MV-4-11 (cell line): ENCODE results near the gene PPP2R5E.
"Not testable (repeated sequence)": the region's sequence is repeated elsewhere in the genome, so short reads cannot be mapped to it uniquely, and the experiment has no call there.

Experiments
- DNase-seq: peaks from one replicate; lab custom pipeline; 2025; lab: John Stamatoyannopoulos, UW

The PPP2R5E gene

DNA sequence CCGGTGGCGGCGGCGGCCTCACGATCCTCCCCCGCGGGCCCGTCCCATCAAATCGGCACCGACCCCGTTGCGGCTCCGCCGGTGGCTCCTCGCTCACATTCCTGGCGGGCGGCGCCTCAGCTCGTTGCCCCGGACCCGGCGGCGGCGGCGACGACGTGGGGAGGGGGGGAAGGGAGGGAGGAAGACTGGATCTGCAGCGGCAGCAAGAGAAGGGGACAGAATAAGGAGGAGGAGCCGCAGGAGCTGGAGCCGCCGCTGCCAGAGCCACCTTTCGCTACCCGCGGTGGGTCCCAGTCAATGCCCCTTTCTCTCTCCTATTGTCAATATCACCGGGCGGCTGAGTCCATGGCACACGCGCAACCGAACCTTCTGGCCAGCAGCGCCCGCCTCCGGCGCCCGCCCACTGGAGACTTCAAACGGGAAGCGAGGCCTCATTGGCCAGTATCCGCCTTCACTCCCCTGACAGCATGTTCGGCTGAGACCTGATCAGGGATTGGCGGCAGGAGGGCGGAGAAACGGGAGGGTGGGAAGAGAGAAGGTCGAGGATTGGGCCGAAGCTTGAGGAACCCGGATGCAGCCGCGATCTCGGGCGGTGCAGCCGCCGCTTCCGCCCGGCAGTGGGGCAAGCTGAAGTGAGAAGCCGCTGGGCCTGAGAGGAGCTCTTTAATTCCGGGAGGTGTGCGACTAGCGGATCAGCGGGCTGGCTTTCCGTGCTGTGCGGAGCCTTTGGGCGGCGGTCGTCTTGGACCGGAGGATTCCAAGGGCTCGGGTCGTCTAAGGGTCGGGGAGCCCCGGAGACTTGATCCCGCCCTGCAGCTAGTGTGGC lies at the start of gene PPP2R5E:
TSS of gene PPP2R5E (minus strand) at position 378 of the 826 bp plus-strand sequence. CDS start 3,692 bp downstream, outside the sequence.
- DNase-seq: peak; percentile 98

DNA sequence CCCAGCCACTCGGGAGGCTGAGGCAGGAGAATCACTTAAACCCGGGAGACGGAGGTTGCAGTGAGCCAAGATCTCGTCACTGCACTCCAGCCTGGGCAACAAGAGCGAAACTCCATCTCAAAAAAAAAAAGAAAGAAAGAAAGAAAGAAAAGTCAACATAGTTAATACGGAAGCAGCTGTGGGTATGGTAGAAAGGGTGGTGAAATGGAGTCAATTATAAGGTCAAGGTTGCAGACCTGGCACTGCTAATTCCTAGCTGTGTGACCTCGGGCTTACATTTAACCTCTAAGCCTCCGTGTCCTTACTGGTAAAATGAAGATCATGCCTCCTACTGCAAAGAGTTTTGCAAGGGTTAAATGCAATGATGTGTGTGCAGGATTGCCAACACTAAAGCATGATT lies 39.9 kb upstream of the PPP2R5E start:
- DNase-seq: not testable (repeated sequence)

DNA sequence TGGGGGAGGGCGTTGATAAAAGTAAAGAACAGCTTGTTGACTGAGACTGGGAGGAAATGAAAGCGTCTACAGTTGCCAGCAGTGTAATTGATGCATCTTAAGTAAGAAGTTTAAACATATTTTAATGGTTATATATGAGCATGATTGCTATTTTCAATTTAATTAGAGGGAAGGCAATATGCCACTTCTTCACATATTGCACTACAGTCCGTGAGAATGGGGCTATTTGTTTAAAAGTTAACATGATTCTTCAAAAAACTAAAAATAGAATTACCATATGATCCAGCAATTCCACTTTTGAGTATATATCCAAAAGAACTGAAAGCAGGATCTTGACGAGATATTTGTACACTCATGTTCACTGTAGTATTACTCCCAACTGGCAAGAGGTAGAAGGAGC lies 38.3 kb upstream of the PPP2R5E start:
- DNase-seq: no peak

DNA sequence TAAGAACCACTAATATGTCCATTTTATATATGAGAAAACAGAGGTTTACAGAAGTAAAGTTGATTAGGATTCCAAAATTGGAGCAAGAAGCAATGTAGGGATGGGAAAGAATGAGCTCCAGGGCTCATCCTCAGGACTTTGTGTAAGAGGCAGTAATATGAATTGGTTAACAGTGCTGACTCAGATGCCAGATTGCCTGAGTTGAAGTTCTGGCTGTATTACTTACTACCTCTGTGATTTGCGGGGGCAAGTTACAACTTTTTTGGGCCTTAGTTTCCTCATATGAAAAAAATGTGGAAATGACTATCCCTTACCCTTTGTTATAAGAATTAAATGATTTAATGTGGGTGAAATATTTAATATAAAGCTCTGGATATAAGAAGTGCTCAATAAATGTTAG lies 35.1 kb upstream of the PPP2R5E start:
- no peak for DNase-seq

DNA sequence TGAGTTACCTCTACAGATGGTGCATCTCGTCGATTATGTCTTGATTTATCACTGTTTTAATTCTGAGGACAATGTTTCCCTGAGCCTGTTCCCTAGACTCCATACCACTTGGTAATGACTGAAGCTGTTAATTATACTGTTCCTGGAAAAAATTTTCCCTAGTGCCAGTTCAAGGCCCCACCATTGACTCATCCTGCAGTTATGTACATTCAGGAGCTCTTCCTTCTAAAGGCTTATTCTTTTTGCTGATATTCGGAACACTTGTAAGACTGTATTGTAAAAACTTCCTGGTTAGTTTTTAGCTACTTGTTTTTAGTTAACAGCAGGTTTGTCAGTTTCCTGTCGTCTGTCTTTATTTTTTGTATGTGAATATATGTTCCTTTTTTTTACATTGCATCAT lies 30.4 kb upstream of the PPP2R5E start:
- no peak for DNase-seq

DNA sequence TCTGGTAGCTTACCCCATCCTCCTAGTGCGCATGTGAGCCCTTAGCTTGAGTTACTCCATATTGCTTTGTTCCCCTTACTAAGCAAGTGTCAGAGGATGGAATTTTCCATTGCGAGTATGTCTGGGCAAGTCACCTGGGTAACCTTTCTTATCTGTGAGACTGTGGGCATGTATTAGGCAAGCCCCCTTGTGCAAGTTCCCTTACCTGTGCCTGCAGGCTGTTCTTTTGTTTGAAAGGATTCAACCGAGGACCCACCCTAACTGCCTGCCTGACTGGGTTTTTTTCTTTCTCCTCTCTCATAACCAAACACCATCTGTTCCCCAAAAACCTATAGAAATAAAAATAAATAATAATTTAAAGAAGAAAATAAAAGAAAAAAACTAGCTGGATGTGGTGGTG lies 22.3 kb upstream of the PPP2R5E start:
- DNase-seq: no peak

DNA sequence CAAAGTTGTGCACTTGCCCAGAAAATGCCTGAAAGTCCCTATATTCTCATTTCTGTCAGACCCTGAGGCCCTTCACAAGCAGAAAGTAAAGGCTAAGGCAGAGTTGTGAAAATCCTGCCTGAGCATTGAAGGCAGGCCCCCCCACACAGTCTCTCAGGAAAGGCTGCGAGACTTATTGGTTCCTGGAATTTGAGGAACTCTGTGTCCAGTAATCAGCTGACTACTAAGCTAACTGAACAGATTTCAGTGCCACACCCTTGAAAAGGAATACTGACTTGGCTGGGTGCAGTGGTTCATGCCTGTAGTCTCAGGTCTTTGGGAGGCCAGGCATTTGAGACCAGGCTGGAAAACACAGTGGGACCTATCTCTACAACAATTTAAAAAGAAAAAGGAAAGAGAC lies 21.1 kb upstream of the PPP2R5E start:
- no peak for DNase-seq

DNA sequence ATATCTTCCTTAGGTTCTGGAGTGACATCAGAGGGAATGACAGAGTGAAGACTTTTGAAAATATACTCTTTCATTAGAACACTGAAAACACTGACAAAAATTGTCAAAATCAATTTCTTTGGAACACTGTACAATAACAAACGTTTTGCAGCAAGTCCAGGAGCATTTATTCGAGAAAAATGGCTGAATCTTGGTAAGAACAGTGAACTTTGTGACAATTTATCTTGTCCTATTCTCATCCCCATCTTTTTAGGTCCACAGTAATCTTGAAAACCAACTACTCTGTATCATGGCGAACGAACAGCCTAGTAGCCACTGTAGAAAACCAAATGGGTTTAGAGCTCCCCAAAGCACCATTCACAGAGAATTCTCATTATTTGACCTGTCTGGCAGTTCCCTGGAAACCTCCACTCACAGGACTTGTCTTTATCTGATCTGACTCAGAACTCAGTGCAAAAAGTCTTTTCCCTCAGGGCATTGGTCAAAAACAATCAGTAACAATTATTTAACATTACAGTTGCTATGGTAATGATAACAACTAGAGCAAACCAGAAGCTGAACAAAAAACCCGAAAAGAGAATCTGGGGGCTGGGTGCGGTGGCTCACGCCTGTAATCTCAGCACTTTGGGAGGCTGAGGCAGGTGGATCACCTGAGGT lies 20.3 kb upstream of the PPP2R5E start:
- no peak for DNase-seq

DNA sequence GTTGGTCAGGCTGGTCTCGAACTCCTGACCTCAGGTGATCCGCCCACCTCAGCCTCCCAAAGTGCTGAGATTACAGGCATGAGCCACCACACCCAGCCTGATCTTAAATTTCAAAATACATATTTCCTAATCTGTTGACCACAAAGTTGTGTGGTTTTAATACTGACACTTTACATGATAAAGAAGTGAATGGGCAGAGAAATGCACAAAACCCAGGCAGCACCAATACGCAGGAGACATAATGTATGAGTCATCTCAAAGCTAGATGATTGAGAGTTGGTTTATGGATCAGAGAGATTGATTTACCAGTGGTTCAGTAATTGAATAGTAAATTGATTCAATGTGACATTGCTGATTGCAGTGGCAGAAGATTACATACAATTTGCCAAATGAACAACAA lies 19.2 kb upstream of the PPP2R5E start:
- no peak for DNase-seq

DNA sequence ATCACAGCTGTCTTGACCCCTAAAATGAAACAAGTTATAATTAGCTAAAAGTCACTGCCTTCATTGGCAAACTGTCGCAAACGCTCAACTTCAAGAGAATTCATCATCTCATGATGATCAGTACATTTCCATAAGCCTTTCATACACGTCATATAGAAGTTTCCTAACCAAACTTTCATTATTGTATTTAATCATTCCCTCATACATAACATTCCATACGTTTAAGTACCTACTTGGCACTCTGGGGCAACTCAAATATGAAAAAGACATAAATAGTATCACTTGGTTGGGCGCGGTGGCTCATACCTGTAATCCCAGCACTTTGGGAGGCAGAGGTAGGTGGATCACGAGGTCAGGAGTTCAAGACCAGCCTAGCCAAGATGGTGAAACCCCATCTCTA lies 12.4 kb upstream of the PPP2R5E start:
- DNase-seq: no peak

DNA sequence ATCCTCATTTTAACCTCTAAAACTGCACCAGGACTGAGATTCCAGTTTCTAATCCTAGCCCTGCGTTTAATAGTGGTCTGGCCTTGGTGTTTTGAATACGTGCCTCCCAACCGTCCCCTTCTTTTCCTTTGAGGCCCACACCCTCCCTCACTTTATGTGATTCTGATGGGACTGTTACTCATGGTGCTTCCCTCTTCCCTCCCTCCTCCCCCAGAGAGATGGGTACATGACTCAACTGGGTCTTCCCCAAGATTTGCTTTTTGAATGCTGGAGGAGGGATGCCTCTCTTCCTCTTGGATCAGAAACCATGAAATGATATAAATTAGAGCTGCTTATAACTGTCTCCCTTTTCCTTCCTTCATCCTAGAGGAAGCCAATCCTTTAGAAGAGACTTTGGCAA lies 8.2 kb upstream of the PPP2R5E start:
- DNase-seq: no peak

DNA sequence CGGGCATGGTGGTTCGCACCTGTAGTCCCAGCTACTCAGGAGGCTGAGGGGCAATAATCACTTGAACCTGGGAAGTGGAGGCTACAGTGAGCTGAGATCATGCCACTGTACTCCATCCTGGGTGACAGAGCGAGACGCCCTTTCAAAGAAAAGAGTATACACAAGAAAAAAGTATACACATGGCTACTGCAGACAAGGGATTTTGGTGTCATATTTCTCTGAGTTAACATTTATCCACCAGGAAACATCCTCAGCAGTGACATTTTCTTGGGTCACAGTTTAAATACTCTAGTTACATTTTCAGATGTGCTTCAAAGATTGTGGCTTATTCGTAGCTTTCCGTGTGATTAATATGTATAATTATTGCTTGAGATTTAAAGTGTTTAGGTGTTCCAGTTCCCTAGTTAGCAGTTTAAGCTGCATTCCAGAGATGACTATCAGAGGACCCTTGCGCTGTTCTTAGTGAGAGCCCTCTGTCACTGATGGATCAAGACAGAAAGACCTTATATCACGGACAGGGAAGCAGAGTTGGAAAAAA lies 4.7 kb upstream of the PPP2R5E start:
- no peak for DNase-seq

DNA sequence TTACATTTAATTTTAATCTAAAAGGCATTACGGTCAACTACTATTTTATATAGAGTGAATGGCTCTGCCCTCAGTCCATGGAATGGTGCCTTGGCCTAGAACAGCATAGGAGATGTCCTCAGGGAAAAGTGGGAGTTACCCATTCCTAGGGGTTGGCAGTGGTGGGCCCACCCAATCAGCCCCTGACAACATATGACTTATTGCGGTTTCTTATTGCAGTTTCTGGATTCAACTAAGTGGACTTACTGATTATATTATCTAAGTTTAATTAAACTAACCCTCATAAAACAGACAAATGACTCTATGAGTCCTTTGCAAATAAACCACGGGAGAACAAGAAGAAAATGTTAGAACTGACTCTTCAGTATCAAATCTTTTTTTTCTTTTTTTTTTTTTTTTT lies 2.3 kb upstream of the PPP2R5E start:
- DNase-seq: no peak

DNA sequence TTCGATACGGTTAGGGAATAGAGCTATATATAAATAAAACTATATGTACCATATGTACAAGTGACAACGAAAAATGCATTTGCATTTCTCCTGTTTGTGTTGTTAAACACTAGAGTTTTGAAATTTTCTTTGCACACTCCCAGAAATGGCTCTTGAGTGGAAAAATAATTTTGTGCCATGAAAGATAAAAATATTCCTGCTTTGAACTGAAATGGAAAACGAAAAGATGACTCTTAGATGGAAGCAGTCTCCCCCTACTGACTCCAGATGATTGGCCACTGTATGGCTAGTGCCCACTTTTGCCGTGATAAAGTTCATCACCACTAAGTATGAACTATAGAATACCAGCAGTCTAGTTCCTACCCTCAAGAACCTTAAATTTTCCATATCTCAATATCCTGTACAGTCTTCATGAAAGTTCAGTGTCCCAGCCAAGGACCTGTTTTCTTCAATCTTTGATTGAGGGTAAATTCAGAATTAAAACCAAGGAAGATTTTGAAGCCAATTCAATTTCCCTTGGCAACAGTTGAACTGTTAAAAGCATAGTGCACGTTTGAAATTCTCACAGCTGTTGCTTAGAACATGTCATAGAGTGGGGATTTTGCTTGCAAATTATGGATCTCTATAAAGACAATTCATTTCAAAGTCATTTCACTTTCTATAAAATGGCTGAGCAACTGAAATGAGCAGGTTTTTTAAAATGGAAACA lies 1.6 kb upstream of the PPP2R5E start:
- peak; percentile 1 for DNase-seq

DNA sequence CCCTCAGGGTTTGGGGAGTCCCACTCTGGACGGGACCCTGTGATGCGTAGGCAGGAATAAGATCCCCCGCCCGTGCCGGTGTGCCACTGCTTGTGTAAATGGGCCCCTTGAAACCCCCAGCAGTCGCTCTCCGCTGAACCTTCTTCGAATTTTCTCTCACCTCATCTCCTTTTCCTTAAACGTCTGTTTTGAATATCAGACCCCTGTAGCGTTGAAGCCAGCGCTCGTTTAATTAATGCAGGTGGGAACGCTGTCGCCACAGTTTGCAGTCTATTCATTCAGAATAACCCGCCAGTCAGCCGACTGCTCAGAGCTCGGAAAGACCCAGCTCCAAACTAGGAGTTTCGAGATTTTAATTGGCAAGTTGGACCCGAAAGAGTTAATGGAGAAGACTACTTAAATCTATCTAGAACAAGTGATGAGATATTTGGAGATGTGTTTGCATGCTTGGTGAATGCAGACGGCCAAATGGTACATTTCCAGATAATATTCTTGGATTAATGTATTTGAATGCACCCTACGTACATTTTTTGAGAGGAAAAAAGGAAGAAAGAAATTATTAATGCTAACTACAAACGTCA lies 739 bp upstream of the PPP2R5E start:
- no peak for DNase-seq

DNA sequence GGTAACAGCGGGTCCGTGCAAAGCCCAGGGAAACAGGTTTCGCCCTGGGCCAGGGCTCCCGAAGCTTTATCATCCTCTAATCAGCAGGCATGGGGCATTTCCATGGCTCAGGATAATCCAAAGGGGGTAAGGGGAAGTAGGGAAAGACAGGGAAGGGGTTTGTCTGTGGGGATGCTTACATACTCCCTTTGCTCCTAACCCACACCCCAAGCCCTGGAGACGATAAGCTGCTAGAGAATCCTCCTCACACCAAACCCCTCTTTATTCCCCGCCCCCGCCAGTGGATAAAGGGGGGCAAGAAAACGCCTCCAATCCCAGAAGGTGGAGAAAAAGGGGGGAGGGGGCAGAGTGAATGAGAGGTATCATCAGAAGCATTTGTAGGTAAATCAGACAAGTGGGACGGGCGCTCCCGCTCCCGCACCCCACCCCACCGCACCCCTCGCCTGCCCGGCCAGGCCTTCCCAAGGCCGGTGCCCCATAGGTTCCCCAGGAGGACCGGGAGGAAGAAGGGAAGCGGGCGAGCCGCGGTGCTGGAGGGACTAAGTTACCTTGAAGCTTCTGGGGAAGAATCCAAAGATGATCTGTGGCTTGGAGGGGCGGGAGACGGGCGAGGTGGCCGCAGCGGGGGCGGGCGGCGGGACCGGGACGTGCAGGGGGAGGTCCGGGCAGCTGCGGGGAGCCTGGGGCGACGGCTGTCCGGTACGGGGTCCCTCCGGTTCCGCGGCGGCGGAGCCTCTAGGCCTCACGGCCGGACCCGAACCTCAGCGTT lies 762 bp downstream of the PPP2R5E start:
- DNase-seq: no peak

DNA sequence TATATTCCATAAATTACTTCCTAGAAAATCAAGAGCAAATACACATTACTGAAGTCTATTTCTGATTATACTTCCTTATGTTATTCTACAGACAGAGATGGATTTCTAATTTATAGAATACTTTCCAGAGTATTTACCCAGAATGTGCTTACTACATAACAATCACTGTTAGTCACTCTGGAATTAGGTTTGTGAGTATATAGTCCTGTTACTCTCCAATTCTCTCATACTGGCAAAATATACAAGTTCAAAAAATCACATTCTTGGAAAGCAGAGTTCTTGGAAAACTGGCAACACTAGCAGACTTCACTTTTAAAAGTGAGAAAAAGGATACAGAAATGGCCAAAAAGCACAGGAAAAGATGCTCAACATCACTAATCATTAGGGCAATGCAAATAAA lies 7.3 kb downstream of the PPP2R5E start:
- no peak for DNase-seq

DNA sequence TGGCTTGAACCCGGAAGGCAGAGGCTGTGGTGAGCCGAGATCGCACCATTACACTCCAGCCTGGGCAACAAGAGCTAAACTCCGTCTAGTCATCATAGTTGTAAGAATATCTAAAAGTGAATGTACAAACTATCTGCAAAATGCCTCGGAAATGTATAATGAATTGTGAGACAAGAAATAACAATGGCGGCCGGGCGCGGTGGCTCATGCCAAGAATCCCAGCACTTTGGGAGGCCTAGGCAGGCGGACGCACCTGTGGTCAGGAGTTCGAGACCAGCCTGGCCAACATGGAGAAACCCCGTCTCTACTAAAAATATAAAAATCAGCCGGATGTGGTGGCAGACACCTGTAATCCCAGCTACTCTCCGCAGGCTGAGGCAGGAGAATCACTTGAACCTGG lies 9.7 kb downstream of the PPP2R5E start:
- DNase-seq: no peak

DNA sequence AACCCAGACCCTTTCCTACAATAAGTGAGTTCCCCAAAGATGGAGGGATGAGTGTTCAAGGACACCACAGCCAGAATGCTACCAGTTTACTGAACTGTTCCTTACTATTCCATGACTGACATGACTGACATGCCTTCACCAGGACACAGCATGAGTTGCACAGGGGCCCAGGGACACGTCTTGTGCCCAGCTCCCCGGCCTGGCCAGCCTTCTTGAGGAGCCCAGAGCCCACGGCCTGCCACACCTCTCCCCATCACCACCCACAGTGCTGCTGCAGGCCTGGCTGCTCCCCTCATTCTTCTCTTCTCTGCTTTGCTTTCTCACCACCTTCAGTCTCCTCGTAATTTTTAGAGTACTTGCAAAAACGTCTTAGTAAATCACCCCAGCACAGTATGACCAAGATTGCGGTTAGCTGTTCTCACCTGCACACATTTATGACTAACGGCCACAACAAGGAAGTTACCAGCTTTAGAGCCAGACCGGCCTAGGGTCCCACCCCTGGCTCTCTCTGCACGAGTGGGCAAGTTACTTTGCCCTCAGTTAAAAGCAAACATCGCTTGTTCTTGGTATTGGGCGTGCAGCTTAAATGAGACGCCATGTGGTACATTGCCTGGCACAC lies 18.5 kb downstream of the PPP2R5E start:
- DNase-seq: no peak

DNA sequence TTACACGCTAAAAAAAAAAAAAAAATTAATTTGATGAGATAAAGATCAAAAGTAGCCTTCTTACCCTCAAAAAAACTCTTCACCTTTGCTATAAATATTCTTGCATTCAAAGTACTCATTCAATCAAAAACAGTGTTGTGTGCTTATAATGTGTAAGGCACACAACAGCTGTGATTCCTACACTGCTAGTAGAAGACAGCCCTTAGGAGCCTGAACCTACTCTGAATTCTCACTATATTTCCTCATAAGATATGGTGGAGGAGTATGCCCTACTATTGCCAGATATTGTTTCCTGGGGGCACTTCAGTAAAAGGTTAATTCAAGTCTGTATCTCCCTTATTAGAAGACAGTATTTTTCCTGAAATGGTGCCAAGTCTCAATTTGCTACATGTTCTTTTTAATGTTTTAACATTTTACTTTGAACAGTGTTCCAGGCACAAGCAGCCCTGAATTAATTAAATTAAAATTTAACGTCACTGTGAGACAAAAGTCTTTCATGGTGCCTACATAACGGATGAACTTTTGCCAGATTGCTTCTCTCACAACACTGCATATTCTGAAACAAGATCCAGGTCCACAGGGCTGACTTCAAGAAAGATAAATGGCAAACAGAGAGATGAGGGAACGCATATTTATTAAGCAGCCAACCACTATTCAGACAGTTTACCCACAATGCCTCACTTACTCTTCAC lies 19.3 kb downstream of the PPP2R5E start:
- no peak for DNase-seq

DNA sequence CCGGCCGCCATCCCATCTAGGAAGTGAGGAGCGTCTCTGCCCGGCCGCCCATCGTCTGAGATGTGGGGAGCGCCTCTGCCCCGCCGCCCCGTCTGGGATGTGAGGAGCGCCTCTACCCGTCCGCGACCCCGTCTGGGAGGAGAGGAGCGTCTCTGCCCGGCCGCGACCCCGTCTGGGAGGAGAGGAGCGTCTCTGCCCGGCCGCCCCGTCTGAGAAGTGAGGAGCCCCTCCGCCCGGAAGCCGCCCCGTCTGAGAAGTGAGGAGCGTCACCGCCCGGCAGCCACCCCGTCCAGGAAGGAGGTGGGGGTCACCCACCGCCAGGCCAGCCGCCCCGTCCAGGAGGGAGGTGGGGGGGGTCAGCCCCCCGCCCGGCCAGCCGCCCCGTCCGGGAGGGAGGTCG lies 20.7 kb downstream of the PPP2R5E start:
- DNase-seq: not testable (repeated sequence)
